ENCODE measurements around the gene HABP4. TPM values are rescaled to one million over a fixed set of nuclear protein-coding genes. Genes with fewer than 3 reads are reported as not detected.

HABP4 gene
- total RNA-seq, 1 donor, result 14.1 TPM

- Histone ChIP-seq H3K9me3 (ENCODE audit: low read depth, low read length) (no peaks in the 10 kb centered on the region), H3K4me2 (ENCODE audit: insufficient read depth, low read length) (peak overlapping the region; percentile 49), H3K36me3 (ENCODE audit: insufficient read depth, low read length) (peaks cover 3% of the 10 kb centered on the region), H2AFZ (ENCODE audit: low read length) (peak overlapping the region; percentile 2), H3K27me3 (ENCODE audit: insufficient read depth, low read length) (no peaks in the 10 kb centered on the region), H3K4me3 (ENCODE audit: insufficient read depth, low read length) (no peak overlapping the region), H3K27ac (ENCODE audit: low read depth, low read length) (peak overlapping the region; percentile 57), H4K20me1 (ENCODE audit: insufficient read depth, low read length) (no peaks in the 10 kb centered on the region), H3K4me1 (ENCODE audit: insufficient read depth, low read length) (peaks cover 36% of the 10 kb centered on the region), H3K79me2 (ENCODE audit: insufficient read depth, low read length) (no peaks in the 10 kb centered on the region)
- DNase-seq (ENCODE audit: insufficient read length, low spot score, missing footprints), result peak; percentile 62
- no peak for TF ChIP-seq CTCF (IDR thresholded peaks at IDR 0.05; ENCODE audit: extremely low read depth, low read depth, low read length)
Measured at GRCh38 chr9:96519787-96520186, 69.8 kb downstream of the HABP4 start.

GRCh38 chr9:96522366-96522765 is 72.4 kb downstream of the HABP4 start:
- peaks cover 18% of the 10 kb centered on the region for H3K4me1 ChIP-seq (ENCODE audit: insufficient read depth, low read length)

GRCh38 chr9:96523374-96523773 is 73.4 kb downstream of the HABP4 start:
- H3K27me3 ChIP-seq (ENCODE audit: insufficient read depth, low read length), result no peaks in the 10 kb centered on the region
- DNase-seq (ENCODE audit: insufficient read length, low spot score, missing footprints), result peak; percentile 88
- no peaks in the 10 kb centered on the region for H3K79me2 ChIP-seq (ENCODE audit: insufficient read depth, low read length)
- H4K20me1 ChIP-seq (ENCODE audit: insufficient read depth, low read length), result no peaks in the 10 kb centered on the region
- H2AFZ ChIP-seq (ENCODE audit: low read length), result no peak overlapping the region
- H3K4me3 ChIP-seq (ENCODE audit: insufficient read depth, low read length), result no peak overlapping the region
- no peaks in the 10 kb centered on the region for H3K9me3 ChIP-seq (ENCODE audit: low read depth, low read length)
- peak overlapping the region; percentile 24 for H3K4me2 ChIP-seq (ENCODE audit: insufficient read depth, low read length)
- H3K27ac ChIP-seq (ENCODE audit: low read depth, low read length), result peak overlapping the region; percentile 64
- TF ChIP-seq CTCF (IDR thresholded peaks at IDR 0.05; ENCODE audit: extremely low read depth, low read depth, low read length), result no peak
- peaks cover 18% of the 10 kb centered on the region for H3K4me1 ChIP-seq (ENCODE audit: insufficient read depth, low read length)
- peaks cover 3% of the 10 kb centered on the region for H3K36me3 ChIP-seq (ENCODE audit: insufficient read depth, low read length)

More at GRCh38 chr9:96522366-96522765, 72.4 kb downstream of the HABP4 start:
- DNase-seq (ENCODE audit: insufficient read length, low spot score, missing footprints), result no peak
- no peak overlapping the region for H3K4me2 ChIP-seq (ENCODE audit: insufficient read depth, low read length)
- no peak overlapping the region for H2AFZ ChIP-seq (ENCODE audit: low read length)
- peaks cover 3% of the 10 kb centered on the region for H3K36me3 ChIP-seq (ENCODE audit: insufficient read depth, low read length)
- H3K79me2 ChIP-seq (ENCODE audit: insufficient read depth, low read length), result no peaks in the 10 kb centered on the region
- H3K27me3 ChIP-seq (ENCODE audit: insufficient read depth, low read length), result no peaks in the 10 kb centered on the region
- H3K4me3 ChIP-seq (ENCODE audit: insufficient read depth, low read length), result no peak overlapping the region
- no peaks in the 10 kb centered on the region for H3K9me3 ChIP-seq (ENCODE audit: low read depth, low read length)
- no peak for TF ChIP-seq CTCF (IDR thresholded peaks at IDR 0.05; ENCODE audit: extremely low read depth, low read depth, low read length)
- peak overlapping the region; percentile 61 for H3K27ac ChIP-seq (ENCODE audit: low read depth, low read length)
- H4K20me1 ChIP-seq (ENCODE audit: insufficient read depth, low read length), result no peaks in the 10 kb centered on the region

GRCh38 chr9:96524045-96524444 is 74.1 kb downstream of the HABP4 start:
- Histone ChIP-seq H3K4me3 (ENCODE audit: insufficient read depth, low read length) (no peak overlapping the region), H3K4me1 (ENCODE audit: insufficient read depth, low read length) (peaks cover 17% of the 10 kb centered on the region), H2AFZ (ENCODE audit: low read length) (no peak overlapping the region), H3K36me3 (ENCODE audit: insufficient read depth, low read length) (no peaks in the 10 kb centered on the region), H3K79me2 (ENCODE audit: insufficient read depth, low read length) (no peaks in the 10 kb centered on the region), H3K9me3 (ENCODE audit: low read depth, low read length) (no peaks in the 10 kb centered on the region), H3K27ac (ENCODE audit: low read depth, low read length) (peak overlapping the region; percentile 64), H3K4me2 (ENCODE audit: insufficient read depth, low read length) (no peak overlapping the region), H4K20me1 (ENCODE audit: insufficient read depth, low read length) (no peaks in the 10 kb centered on the region), H3K27me3 (ENCODE audit: insufficient read depth, low read length) (no peaks in the 10 kb centered on the region)
- no peak for TF ChIP-seq CTCF (IDR thresholded peaks at IDR 0.05; ENCODE audit: extremely low read depth, low read depth, low read length)
- no peak for DNase-seq (ENCODE audit: insufficient read length, low spot score, missing footprints)
